ENCODE measurements around the gene KASH5. TPM values are rescaled to one million over a fixed set of nuclear protein-coding genes. Genes with fewer than 3 reads are reported as not detected.
"Not testable (repeated sequence)": the region's sequence is repeated elsewhere in the genome, so short reads cannot be mapped to it uniquely, and the experiment has no call there.

The KASH5 gene
- total RNA-seq, 1 experiment from 2014 or later: not detected

DNA sequence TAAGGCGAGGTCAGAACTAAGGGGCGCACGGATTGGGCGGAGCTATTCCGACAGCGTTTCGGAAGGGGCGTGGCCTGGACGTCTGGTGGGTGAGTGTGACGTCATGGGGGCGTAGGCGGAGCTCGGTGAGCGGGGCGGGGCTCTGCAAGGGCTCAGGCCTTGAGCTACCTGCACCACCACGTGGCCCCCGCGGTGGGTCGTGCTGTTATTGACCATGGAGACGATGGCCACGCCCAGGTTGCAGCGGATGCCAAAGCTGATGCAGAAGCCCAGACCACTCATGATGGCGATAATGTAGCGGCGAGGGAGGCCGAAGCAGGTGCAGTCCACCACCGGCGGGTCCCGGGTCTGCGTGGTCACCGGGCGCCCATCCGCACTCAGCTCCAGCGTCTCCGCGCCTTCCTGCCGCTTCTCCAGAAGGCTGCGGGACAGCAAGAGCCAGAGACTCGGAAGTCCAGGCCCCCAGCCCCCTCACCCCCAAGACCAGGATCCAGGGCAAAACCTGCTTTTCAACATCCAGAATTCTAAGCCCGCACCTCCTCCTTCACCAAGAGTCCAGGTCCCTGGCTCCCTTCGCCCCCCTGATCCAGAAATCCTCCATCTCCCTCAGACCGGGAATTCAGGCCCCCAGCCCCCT, 48.5 kb downstream of the KASH5 start:
- no peak for DNase-seq (ENCODE audit: low spot score)

DNA sequence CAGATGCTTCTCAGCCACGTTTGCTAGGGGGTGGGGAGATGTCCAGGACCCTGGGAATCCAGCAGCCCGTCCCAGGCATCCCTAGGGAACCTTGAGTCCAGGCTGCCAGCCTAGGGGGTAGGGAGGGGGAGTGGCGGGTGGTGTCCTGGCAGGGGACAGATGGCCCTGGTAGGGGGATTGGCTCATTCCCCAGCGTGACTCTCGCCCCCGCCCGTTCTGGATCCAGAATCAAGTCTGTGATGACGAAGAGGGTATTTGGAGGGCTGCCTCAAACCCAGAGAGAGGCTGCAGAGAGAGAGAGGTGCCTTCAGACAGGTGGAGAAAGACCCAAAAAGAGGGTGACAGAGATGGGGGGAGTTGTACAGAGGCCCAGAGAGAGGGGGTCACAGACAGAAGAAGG, 49.2 kb downstream of the KASH5 start:
- DNase-seq (ENCODE audit: low spot score): no peak

DNA sequence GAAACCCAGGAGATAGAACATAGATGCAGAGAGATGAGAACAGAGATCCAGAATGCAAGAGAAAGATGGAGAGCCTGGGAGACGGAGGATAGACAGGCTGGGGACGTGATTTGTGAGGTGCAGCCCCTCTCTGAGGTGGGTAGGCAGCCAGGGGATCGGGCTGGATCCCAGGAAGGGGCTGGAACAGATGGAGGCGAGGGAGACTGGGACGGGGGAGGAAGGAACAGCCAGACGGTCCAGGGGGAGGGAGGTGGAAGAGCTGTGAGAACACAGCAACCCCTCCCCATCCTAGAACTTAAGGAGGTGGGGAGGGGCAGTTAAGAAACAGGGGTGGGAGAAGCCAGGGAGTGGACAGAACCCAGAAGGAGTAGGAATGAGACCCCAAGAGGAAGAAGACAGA, 50.2 kb downstream of the KASH5 start:
- DNase-seq (ENCODE audit: low spot score): no peak

DNA sequence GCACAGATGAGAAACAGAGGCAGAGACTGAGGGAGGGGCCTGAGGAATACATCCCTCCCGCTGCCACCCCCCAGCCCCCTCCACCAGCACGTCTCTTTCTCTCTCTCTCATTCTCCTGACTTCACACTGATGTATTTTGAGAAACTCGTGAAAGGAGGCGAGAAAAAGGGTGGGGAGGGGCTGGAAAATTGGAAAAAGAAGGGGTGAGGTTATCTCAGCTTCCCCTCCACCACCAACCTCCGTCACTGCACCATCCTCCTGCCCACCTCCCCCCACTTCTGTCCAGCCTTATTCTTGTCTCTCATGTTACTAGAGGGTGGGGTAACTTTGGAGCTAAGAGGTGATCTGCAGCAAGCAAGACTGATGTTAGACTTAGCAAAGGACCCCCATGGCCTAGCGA, 51.8 kb downstream of the KASH5 start:
- no peak for DNase-seq (ENCODE audit: low spot score)

DNA sequence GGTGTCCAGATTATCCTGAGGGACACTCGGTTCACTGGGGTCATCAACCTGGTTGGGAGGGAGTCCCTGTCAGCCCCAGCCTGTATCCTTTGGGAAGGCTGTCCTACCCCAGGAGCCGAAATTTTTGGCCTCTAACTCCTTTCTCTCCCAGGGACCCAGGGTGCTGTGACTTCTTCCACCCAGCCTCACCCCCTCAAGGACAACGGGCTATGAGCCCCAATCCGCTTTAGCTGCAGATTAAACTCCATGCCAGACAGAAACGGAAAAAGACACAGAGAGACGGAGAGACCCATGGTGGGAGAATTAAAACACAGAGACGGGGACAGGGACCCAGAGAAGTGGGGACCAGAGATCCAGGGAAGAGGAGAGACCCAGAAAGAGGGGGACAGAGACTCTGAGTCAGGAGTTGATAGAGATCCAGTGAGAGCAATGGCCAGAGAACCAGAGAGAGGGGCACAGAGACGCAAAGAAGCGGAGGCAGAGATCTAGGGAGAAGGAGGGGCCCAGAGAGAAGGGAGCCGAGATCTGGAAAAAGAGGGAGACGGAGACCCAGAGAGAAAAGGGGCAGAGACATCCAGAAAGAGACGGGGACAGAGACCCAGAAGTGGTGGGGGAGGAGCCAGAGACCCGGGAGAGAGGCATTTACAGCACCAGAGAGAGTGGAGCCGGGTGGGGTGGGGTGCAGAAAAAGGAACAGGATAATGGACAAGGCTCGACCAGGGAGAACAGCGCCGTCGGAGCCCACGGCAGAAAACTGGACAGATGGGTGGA, 52.6 kb downstream of the KASH5 start:
- DNase-seq (ENCODE audit: low spot score): no peak

DNA sequence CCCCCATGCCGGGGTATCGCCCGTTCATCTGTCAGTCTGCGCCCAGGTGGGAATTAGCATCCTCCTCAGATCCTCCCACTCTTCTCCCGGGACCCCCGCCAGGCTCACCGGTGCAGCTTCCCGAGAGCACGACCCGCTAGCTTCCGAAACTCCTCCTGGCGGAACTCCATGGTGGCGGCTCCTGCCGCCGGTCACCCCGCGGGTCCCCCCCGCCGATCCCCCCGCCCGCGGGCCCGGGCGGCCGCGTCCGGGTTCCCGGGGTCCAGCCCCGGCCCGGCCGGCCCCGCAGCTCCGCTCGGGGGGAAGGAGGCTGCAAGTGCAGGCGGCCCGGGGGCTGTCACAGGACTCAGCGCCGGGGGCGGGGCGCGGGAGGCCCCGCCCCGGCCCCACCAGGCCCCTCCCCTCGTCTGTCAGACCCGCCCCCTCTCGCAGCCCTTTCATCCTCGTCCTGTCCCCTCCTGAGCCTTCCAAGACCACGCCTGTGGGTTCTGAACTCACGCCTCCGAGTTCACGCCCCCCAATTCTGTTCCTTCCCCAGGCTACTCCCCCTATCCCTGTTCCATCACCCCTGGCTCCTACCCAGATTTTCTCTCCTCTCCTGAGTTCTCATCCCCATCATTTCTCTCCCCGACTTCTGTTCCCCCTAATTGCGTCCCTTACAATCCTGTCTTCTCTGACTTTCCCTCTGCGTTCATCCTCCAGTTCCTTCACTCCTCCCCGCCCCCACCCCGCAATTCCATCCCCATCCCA, 53.3 kb downstream of the KASH5 start, which contains the start of gene SLC17A7:
TSS of gene SLC17A7 (minus strand) at position 318 of the 750 bp plus-strand sequence. CDS start at position 170, 148 bp downstream.
- DNase-seq (ENCODE audit: low spot score): no peak

DNA sequence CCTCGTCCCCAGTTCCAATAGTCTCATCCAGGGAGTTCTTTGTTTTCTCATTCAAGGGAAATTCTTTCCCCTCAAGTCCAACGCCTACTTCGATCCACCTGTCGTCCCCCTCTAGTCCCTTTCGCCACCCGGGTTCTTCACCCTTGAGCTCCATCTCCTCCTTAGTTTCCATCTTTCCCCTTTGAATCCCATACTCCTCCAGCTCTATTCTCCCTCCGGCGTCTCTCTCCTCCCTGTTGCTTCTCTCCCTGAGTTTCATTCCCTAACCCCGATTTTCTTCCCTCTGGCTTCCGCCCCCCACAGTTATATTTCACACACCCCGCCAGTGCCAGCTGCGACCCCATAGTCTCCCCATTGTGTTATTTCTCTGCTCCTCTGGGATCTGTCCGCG, 53.9 kb downstream of the KASH5 start:
- no peak for DNase-seq (ENCODE audit: low spot score)

DNA sequence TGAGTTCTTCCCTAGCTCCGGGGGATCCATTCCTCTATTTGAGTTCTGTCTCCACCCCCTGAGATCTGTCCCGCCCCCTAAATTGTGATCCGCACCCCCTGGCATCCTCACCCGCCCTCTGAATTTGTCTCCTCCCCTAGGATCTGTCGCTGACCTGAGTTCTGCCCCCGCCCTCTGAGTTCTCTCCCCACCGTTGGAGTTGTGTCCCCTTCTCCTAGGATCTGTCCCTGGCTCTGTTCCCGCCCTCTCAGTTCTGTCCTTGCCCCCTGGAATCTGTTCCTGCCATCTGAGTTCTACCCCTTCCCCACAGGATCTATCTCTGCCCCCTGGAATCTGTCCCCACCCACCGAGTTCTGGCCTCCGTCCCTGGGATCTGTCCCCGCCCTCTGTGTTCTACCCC, 54.3 kb downstream of the KASH5 start:
- DNase-seq (ENCODE audit: low spot score): peak; percentile 35

DNA sequence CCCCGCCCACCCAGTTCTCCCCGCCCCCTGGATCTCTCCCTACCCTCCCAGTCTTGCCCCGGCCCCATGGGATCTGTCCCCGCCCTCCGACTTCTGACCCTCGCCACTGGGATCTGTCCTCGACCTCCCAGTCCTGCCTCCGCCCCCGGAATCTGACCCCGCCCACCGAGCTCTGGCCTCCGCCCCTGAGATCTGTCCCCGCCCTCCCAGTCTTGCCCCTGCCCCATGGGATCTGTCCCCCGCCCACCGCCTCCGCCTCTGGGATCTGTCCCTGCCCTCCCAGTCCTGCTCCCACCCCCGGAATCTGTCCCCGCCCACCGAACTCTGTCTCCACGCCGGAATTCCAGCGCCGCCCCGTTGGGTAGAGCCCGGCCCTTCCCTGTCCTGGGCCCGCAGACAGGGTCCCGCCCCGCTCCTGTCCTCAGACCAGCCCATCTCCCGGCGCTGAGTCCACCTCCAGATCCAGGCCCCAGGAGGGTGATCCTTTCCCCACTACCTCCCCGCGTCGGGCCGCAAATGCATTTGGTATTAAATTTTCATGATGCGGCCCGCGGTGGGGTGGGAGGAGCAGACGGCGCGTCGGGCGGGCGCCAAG, 54.8 kb downstream of the KASH5 start:
- DNase-seq (ENCODE audit: low spot score): peak; percentile 84

DNA sequence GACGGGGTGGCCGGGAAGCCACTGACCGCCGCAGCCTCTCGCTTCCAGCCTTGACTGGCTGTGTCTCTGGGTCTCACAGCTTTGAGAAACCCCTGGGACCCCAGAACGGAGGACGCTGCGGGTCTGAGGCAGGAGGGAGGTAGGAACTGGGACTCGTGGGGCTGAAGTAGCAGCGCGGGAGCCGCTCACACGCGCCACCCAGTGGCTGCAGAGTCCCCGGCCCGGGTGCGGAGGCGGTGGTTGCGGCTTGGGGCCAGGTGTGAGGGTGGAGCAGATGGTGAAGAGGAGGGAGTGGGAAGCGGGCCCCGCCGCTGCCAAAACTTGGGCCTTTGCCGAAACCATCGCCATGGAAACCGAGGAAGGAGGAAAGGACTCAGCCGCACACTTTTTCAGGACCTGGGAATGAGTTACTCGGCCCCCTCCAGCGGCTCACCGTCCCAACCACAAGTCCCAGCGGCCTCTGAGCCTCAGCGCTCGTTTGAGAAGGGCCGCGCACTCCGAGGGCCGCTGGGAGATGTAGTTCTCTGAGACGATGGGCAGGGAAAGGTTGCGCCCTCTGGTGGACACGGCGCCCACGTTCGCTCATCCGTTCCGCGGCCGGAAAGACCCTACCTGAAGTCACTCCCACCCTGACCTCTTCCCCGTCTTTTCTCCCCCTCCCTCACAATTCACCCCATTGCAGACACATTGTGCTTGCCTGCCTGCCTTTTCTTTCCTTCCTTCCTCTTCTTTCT, 55.5 kb downstream of the KASH5 start:
- peak; percentile 91 for DNase-seq (ENCODE audit: low spot score)

DNA sequence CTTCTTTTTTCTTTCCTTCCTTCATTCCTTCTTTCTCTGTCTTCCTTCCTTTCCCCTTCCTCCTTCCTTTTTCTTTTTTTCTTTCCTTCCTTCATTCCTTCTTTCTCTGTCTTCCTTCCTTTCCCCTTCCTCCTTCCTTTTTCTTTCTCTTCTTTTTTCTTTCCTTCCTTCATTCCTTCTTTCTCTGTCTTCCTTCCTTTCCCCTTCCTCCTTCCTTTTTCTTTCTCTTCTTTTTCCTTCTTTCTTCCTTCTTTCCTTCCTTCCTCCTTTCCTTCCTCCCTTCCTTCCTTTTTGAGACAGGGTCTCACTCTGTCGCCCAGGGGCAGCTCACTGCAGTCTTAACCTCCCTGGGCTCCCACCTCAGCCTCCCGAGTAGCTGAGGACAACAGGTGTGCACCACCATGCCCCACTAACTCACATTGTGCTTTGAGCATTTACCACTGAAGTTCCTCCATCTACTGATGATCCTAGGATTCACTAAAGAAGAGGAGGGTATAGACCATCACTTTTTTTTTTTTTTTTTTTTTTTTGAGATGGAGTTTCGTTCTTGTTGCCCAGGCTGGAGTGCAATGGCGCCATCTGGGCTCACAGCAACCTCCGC, 56.2 kb downstream of the KASH5 start:
- DNase-seq (ENCODE audit: low spot score): not testable (repeated sequence)

DNA sequence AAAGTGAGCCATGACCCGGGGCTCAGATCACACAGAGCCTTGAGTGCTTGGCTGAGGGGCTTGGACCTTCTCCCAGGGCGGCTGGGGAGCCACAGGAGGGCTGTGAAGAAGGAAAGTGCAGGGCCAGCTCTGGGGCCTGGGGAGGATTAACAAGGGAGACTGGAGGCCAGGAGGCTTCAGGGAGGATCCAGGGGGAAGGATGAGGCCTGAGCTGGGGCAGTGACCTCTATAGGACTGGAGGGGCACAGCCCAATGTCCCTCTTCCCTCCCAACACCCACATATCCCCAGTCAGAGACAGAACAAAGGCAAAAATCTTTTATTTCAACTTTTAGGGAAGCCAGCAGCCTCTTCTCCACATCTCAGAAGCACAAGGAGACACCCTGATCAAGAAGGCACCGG, 57.9 kb downstream of the KASH5 start:
- DNase-seq (ENCODE audit: low spot score): no peak

DNA sequence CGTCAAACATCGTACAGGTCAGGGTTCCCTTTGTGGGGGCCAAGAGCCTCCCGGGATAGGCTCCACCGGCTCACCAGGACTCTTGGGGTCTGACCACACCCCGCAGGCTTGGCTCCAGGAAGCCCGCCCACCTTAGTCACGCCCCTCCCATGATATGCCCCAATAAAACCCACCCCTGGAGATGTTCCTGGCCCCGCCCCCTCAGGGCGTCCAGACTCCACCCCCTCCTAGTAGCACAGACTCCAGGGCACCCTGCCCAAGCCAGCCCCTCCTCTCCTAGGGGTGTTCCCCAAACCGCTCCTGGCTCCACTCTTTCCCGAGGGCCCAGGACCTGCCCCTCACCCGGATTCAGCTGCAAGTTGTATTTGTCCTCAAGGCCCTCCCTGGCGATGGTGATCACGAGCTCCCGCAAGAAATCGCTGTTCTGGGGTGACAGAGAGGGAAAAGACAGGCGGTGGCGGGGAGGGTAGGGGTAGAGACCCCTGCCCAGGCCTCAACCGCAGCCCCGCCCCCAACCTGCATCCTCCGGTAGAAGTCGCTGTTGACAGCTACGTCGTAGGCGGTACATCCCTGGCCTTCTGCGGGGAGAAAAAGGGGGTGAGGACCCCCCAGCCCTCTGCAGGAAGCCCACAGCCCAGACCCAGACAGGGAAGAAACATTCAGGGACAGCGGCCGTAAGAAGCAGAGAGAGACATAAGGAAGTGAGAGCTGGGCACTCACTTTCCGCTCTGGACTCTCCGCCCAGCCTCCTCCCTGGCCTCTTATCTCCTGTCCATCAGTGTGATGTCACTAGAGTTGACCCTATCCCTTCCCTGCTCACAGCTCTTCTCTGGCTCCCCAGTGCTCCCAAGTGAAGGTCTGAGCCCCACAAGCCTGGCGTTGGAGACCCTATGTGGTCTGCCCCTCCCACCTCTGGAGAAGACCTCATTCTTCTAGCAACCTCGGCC, 59.7 kb downstream of the KASH5 start:
- no peak for DNase-seq (ENCODE audit: low spot score)

DNA sequence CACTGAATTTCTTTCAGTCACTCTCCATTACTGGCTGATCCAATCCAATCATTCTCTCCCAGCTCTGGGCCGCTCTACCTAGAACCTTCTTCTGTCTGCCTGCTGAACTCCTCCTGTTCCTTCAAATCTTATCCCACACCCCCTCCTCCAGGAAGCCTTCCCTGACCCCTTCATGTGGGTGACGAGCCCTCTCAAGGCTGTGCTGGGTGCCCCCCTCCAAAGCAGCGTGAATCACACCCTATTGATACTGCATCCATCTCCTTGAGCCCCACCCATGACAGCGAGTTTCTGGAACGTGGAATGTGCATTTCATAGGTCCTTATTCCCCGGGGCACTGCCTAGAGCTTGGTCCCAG, 60.4 kb downstream of the KASH5 start:
- no peak for DNase-seq (ENCODE audit: low spot score)

DNA sequence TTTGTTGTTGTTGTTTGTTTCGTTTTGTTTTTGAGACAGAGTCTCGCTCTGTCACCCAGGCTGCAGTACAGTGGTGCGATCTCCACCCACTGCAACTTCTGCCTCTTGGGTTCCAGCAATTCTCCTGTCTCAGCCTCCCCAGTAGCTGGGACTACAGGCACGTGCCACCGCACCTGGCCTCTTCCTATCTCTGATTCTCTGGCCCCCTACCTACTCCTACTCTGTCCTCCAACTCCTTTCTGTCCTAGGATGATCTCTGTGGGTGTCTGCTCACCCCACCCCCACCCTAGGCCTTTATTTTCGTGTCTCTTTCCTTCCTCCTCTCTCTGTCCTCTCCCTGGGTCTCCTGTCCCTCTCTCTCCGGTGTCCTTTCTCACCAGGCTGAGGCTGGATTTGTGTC, 62.4 kb downstream of the KASH5 start:
- DNase-seq (ENCODE audit: low spot score): no peak

DNA sequence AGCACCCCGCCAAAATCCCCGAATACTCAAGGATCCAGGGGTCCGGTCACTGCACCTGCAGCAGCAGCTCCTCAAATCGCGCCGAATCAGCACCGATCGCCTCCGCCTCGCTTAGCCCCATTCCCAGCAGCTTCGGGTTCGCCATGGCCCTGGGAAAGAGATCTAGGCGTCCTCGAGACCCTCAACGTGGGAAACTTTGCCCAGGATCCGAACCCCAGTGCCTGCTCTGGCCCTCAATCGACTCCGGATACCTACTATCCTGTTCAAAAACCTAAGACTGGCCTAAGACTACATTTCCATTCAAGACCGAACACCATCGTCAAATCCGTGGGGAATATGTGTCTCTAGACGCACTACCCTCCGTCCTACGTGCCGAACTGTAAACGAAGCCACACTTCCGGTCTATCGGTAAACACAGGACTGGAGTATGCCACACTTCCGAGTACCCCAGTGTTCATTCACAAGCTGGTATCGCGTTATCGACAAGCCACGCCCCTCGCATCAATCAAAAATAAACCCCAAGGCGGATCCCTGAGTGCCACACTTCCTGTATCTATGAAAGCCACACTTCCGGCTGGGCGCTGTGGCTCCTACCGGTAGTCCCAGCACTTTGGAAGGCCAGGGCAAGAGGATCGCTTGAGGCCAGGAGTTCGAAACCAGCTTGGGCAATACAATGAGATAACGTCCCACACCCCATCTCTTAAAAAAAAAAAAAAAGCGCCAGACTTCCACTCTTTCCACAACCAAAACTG, 63.6 kb downstream of the KASH5 start, which contains the start of gene PIH1D1:
TSS of gene PIH1D1 (minus strand) at position 385 of the 752 bp plus-strand sequence. CDS start at position 145, 240 bp downstream.
- DNase-seq (ENCODE audit: low spot score): peak; percentile 100

DNA sequence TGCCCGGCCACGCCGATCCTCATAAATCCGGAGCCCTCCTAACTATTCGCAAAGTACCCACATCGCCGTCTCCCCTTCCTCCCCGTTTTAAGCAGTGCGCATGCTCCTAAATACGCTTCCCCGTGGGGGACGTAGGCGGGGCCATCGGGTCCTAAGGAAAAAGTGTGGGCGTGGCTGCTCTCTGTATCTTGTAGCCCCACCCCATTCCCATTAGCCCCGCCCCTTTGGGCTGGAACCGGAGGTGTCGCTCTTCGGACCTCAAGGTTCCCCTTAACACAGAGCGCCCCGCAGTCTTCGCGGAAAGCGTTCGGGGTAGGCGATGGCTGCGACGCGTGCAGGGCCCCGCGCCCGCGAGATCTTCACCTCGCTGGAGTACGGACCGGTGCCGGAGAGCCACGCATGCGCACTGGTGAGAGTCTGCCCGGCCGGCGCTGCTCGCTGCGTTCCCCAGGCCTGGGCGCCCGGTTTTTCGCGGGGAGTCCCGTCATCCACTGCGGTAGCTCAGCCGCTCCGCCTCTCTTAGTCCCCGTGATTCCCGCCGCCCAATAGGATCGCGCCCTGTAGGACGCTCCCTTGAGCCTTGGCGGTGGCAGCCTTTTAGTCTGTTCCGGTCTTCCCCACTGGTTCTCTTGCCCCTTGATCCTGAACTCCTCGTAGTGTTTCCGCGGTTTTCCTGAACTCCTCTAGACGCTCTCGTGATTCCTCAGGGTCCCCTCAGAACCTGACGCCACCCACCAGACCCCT, 65.1 kb downstream of the KASH5 start, which contains the start of gene ALDH16A1:
TSS of gene ALDH16A1 (plus strand) at position 213 of the 744 bp plus-strand sequence. CDS start at position 320, 107 bp downstream.
- peak; percentile 98 for DNase-seq (ENCODE audit: low spot score)

DNA sequence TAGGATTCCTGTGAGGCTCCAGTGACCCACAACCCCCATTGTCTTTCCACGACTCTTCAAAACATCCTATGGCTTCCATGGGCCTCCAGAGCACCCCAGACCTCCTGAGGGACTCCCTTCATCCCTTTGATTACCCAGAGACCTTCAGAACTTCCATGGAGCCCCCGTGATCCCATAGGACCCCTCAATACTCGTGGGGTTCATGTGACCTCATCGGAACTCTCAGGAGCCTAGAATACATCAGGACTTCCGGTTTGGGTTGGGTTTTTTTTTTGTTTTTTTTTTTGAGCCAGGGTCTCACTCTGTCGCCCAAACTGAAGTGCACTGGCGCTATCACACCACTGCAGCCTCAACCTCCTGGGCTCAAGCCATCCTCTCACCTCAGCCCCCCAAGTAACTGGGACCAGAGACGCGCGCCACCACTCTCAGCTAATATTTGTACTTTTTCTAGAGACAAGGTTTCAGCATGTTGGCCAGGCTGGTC, 65.8 kb downstream of the KASH5 start:
- no peak for DNase-seq (ENCODE audit: low spot score)
